ENCODE measurements around the gene KLHDC7B. TPM values are rescaled to one million over a fixed set of nuclear protein-coding genes. Genes with fewer than 3 reads are reported as not detected.
A peak's percentile ranks its signal among the peaks of the same experiment; 100 is the strongest.

KLHDC7B gene
- total and polyA plus RNA-seq, 2 of the 13 experiments (the other 11 are each of a cell fraction or from before 2014, with no cell fraction given) = 0.11 TPM; not detected in 1

- no peak for TF ChIP-seq FOXC1 (CRISPR knock-in tag; IDR thresholded peaks at IDR 0.05; ENCODE audit: borderline replicate concordance)
- TF ChIP-seq, protein P1, sequence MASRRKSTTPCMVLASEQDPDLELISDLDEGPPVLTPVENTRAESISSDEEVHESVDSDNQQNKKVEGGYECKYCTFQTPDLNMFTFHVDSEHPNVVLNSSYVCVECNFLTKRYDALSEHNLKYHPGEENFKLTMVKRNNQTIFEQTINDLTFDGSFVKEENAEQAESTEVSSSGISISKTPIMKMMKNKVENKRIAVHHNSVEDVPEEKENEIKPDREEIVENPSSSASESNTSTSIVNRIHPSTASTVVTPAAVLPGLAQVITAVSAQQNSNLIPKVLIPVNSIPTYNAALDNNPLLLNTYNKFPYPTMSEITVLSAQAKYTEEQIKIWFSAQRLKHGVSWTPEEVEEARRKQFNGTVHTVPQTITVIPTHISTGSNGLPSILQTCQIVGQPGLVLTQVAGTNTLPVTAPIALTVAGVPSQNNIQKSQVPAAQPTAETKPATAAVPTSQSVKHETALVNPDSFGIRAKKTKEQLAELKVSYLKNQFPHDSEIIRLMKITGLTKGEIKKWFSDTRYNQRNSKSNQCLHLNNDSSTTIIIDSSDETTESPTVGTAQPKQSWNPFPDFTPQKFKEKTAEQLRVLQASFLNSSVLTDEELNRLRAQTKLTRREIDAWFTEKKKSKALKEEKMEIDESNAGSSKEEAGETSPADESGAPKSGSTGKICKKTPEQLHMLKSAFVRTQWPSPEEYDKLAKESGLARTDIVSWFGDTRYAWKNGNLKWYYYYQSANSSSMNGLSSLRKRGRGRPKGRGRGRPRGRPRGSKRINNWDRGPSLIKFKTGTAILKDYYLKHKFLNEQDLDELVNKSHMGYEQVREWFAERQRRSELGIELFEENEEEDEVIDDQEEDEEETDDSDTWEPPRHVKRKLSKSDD (CRISPR knock-in tag; IDR thresholded peaks at IDR 0.05; ENCODE audit: low read depth) = no peak
- TF ChIP-seq TEAD2 (CRISPR knock-in tag; IDR thresholded peaks at IDR 0.05) = no peak
- TF ChIP-seq ZBTB8A (CRISPR knock-in tag; IDR thresholded peaks at IDR 0.05; ENCODE audit: borderline replicate concordance, low read depth) = no peak
- TF ChIP-seq HNRNPL (IDR thresholded peaks at IDR 0.05; ENCODE audit: low read depth, low read length) = peak; percentile 47; the same call in 1 of the 2 replicates
- TF ChIP-seq ZNF296 (CRISPR knock-in tag; conservative IDR thresholded peaks at IDR 0.05) = no peak; the same call in 1 of the 2 replicates
- no peak for TF ChIP-seq TBX2 (CRISPR knock-in tag; IDR thresholded peaks at IDR 0.05; ENCODE audit: borderline replicate concordance)
- TF ChIP-seq NFATC3 (CRISPR knock-in tag; IDR thresholded peaks at IDR 0.05) = no peak
- TF ChIP-seq ZBTB21 (CRISPR knock-in tag; IDR thresholded peaks at IDR 0.05) = no peak
- peak; percentile 45; the same call in 1 of the 2 replicates for TF ChIP-seq ZNF607 (CRISPR knock-in tag; IDR thresholded peaks at IDR 0.05; ENCODE audit: borderline replicate concordance)
- TF ChIP-seq ZNF687 (CRISPR knock-in tag; IDR thresholded peaks at IDR 0.05) = peak; percentile 76
- no peak for TF ChIP-seq ZNF776 (CRISPR knock-in tag; IDR thresholded peaks at IDR 0.05)
- no peak for TF ChIP-seq ZNF781 (CRISPR knock-in tag; IDR thresholded peaks at IDR 0.05; ENCODE audit: borderline replicate concordance, not compliant biosample characterization)
- TF ChIP-seq MBD4 (IDR thresholded peaks at IDR 0.05; ENCODE audit: borderline replicate concordance, low read length) = no peak
- no peak for TF ChIP-seq PBX3 (CRISPR knock-in tag; IDR thresholded peaks at IDR 0.05; ENCODE audit: borderline replicate concordance)
- no peak for TF ChIP-seq ZNF567 (CRISPR knock-in tag; IDR thresholded peaks at IDR 0.05; ENCODE audit: borderline replicate concordance)
- TF ChIP-seq RNF2 (conservative IDR thresholded peaks at IDR 0.05; ENCODE audit: low read depth) = peak; percentile 51
- no peak for TF ChIP-seq ZNF775 (CRISPR knock-in tag; IDR thresholded peaks at IDR 0.05; ENCODE audit: borderline replicate concordance)
- no peak for TF ChIP-seq BCL6 (CRISPR knock-in tag; IDR thresholded peaks at IDR 0.05)
- no peak for TF ChIP-seq NCOR1 (IDR thresholded peaks at IDR 0.05; ENCODE audit: borderline replicate concordance, low read length)
Measured at GRCh38 chr22:50528682-50529415, 16.9 kb upstream of the KLHDC7B start (continued).
